RPMI7951 (cell line): ENCODE data around the gene RAET1L. TPM values are rescaled to one million over a fixed set of nuclear protein-coding genes. Genes with fewer than 3 reads are reported as not detected.
"Not testable (repeated sequence)": the region's sequence is repeated elsewhere in the genome, so short reads cannot be mapped to it uniquely, and the experiment has no call there.

ENCODE experiments used
- DNase-seq: peaks from one replicate; pipeline ENCODE4 v3.0.0-alpha.2; 2012; ENCODE audit warnings: low read depth
- total RNA-seq: library from RNA; depleted of rRNA; stranded (reverse); fragments of >200 nt; shearing (Covaris generic); gene quantifications from 2 replicates; pipeline ENCODE4 v1.2.3, GENCODE V29; 2014; rRNA removed

RAET1L gene, protein sequence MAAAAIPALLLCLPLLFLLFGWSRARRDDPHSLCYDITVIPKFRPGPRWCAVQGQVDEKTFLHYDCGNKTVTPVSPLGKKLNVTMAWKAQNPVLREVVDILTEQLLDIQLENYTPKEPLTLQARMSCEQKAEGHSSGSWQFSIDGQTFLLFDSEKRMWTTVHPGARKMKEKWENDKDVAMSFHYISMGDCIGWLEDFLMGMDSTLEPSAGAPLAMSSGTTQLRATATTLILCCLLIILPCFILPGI
- total RNA-seq = not detected in 2 replicates

DNA sequence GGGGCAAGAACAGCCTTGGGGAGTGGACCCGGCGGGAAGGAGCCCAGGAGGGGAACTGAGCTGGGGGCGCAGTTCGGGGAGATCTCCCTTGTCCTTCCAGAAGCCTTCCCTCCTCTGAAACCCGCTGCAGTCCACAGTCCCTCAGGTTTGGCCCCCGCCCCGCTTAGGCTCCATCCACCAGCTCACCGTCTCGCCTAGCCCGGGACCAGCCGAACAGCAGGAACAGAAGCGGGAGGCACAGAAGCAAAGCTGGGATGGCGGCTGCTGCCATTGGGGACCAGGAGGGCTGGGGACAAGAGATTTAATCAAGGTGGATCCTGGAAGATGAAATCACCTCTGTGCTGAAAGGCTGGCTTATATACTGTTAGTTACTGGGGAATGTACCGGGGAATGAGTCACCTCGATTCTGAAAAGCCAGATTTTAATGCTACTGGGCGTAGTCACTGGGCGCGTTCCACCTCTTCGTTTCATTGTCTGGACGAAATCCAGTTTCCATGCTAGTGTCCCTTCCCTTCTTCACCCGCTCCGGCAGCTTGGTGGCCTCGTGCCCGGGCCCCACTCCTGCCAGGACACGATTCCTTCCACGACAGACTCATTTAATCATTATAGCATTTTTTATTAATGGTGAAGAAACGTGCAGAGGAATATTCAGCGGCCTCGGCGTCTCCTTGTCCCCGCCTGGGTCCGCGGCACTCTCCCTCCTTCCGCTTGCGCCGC is at the start of gene RAET1L:
RAET1L (minus strand) TSS at position 332 of the 717 bp plus-strand sequence; CDS start at position 271, 61 bp downstream.
- DNase-seq = peak; percentile 66

DNA sequence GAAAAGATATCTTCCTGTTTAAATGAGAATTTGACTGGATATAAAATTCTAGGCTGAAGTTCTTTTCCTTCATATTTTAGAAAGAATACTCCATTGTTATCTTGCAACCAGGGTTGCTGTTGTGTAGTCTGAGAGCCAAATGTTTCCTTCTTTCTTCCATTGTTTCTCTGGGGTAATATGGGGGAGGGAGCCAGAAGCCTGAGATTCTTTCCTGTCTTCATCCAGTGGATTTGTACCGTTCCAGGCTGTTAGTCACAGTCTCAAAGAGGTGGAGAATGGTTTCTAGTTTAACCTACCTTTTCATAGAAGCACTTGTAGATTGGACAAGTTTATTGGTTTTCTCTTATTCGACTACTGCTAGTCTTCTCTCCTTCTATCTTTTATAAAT is 49.7 kb upstream of the RAET1L start:
- no peak for DNase-seq

DNA sequence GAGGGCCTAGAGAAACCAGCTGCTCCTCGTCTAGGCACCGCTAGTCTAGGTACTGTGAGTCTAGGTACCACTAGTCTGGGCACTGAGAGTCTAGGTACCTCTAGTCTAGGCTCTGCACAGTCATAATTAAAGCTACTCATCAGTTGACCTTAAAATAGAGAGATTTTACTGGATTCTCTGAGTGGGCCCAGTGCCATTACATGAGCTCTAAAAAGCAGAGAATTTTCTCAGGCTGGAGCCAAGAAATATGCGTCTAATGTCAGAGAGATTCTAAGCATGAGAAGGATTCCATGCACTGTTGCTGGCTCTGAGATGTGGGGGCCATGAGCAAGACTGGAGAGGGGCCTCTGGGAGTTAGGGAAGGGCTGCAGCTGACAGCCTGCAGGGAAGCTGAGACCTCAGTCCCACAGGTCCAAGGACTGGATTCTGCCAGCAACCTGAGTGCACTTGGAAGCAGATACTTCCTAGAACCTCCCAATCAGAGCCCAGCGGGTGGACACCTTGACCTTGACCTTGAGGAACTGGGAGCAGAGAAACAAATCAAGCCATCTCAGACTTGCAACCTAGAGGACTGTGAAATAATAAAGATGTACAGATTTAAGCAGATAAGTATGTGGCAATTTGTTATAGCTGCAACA is 49.2 kb upstream of the RAET1L start:
- DNase-seq = not testable (repeated sequence)

DNA sequence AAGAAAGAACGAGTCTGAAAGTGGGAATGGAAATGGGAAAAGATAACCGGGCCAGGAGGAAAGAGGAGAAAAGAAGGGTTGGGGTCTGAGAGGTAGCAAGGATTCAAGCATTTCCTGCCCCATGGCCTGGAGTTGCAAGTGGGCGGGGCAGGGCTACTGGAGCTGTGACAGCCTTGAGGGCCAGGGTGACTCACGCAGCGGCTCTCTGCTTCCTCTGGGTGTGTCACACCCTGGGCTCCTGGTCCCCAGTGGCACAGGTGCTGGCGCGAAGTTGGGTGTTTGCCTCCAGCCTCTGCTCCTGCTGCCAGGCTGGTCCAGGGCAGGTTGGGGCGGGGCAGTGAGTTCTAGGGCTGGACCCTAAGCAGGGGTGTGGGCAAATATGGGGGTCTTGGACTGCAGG is 46.9 kb upstream of the RAET1L start:
- DNase-seq = peak; percentile 77

DNA sequence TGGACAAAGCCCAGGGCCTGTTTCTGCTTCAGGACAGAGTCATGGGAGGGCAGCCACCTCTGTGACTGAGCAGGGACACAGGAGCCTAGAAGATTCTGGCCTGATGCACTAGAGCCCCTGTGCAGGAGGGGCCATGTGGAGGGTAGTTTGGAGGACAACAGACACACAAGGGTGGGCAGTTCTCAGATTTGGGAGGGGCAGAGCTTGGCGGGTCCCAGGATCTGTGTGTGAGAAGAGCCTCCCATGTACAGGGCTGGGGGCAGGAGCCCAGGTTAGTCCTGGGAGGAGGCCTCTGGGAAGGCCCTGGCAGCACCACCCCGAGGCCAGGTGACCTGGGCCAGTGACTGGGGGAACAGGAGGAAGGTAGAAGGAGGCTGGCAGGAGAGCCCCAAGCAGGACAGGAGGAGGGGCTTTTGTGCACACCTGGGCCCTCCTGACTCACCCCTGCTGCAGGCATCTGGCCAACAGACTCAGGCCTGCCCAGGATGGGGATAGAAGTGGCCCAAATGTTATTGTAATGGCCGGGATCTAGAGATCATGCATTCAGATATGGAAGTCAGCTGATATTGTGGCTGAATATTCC is 45.0 kb upstream of the RAET1L start:
- DNase-seq = no peak

DNA sequence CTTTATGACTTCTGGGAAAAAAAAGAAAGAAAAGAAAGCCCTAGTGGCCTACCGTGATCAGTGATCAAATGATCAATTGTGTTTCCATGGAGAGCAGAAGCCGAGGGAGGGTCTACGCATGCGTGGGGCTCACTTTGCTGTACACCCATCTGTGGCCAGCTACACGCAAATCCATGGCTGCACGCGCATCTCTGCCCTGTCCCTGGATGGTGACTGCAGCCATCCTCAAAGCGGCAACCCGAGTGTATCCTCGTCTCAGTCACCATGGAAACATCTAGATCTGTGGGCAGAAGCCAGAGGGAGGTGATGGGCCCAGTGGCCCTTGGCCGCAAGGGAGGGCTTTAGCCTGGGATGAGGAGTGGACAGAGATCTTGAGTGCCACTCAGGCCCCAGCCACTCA is 44.4 kb upstream of the RAET1L start:
- no peak for DNase-seq

DNA sequence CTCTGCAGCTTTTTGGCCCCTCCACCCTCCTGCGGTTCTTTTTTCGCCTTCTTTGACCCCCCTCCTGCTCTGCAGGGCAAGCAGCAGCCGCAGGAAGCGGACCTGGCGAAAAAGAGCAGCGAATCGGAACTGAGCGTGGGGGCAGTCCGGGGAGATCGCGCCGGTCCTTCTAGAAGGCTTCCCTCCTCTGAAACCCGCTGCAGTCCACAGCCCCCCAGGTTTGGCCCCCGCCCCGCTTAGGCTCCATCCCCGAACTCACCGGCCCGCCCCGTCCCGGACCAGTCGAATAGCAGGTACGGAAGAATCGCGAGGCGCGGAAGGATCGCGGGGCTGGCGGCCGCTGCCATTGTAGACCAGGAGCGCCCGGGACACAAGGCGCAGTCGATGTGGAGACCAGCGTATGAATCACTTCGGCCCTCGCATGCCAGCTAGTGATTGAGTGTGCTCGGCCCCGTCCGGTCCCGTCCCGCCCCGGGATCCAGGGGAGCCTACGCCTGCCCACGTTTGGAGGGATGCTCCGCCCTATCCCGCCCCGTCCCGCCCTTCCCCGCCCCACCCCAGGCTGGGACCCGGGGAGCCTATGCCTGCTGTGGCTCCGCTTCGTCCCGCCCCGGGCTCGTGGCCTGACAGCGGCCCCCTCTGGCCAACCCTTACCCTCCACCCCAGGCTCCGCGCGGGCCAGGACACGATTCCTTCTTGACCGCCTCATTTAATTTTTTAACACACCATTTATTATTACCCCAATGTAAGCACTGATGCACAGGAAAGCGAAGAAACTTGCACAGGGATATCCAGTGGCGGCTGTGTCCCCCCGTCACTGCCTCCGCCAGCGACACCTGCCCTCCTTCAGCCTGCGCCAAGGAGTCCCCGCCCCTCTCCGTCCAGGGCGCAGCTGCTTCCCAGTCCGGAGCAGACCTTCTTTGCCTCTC is 43.7 kb upstream of the RAET1L start, which contains the start of gene ULBP3:
ULBP3 (minus strand) TSS at position 402 of the 929 bp plus-strand sequence; CDS start at position 347, 55 bp downstream.
- DNase-seq = peak; percentile 97

DNA sequence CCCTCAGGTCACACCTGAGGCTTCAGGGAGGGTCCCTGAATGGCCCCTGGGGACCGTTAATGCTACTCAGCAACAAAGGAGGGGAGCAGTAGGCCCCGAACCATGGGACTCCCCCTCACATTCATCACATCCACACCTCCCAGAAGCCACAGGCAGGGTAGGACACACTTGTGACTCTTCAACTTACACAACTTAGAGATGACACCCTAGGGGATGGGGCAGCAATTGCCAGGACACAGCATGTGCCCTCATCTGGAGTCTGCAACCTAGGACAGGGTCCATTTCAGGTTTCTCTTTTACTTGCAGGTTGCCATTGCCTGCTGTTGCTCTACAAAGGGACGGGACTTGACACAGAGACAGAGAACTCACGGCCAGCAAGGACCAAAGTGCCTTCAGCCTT is 42.8 kb upstream of the RAET1L start:
- no peak for DNase-seq

DNA sequence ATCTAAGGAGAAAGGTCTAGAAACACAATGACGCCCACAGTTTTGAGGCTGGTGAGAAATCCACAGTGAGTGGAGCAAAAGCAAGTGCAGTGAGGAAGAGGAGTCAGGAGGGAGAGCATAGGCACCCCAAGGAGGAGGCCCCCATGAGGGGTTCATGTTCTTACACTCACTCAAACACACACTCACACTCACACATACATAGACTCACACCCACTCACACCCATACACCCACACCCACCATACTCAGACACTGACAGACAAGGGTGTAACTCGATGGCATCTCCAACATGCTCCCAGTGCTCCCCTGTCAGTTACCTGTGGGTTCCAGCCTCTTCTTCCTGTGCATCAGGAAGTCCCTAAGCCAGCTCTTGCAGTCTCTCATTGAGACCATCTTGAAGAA is 39.8 kb upstream of the RAET1L start:
- DNase-seq = no peak

DNA sequence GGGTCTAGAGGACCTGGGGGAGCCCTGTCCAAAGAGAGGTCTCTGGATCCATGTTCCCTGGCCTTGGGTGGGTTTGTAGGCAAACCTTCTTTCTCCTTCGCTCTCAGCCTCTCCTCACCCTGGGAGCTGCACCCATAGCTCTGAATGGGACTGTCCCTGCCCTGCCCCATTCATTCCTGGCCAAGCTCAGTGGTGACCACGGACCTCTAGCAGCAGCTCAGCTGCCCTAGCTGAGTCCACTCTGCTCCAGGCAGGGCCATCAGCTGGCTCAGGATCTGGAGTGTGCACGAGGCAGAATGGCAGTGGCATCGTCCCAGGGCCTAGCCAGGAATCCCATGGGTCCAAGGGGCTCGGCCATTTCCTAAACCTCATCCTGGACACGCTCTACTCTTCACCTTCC is 38.3 kb upstream of the RAET1L start:
- DNase-seq = no peak

DNA sequence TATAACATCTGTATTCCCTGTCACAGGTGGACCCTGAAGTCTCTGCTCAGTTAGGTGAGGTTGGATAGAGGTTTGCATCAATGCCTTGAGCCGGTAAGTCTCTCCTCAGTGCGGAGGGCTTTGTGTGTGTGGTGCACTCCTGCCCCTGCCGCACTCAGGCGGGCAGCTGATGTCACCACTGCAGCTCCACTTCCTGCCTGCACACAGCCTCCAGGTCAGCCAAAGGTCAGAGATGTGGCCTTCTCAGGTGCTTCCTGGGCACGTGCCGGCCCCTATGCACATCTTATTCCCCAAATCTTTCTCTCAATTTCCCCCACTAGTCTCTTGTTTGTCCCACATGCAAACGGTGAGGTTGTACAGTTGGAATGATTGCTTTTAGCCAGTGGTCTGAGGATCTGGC is 34.6 kb upstream of the RAET1L start:
- DNase-seq = not testable (repeated sequence)

DNA sequence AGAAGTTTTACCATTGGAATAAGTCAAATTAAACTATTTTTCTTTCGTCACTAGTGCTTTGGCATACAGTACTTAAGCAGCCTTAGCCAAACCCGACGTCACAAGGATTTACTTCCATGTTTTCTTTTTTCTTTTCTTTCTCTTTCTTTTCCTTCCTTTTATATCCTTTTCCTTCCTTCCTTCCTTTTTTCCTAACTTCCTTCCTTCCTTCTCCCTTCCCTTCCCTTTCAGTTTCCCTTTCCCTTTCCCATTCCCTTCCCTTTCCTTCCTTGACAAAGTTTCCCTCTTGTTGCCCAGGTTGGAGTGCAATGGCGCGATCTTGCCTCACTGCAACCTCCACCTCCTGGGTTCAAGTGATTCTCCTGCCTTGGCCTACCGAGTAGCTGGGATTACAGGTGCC is 33.7 kb upstream of the RAET1L start:
- no peak for DNase-seq

DNA sequence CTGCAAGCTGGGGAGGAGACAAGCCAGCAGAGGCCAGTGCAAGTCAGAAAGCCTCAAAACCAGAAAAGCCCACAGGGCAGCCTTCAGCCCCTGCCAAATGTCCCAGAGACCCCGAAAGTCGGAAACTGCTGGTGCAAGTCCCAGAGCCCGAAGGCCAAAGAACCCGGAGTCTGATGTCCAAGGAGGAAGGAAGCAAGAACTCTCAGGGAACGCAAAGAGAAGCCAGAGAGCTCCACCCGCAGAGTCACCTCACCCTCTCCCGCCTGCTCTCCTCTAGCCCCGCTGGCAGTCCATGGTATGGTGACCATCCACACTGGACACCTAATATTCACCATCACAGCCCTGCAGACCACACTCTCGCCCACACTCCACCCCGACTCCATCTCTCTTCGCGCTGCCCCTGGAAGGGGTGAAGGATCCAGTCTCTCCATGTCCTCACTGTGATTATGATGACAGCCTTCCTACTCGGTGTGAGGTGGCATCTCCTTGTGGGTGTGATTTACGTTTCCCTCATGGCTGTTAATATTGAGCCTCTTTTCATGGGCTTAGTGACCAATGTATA is 33.0 kb upstream of the RAET1L start:
- DNase-seq = no peak

DNA sequence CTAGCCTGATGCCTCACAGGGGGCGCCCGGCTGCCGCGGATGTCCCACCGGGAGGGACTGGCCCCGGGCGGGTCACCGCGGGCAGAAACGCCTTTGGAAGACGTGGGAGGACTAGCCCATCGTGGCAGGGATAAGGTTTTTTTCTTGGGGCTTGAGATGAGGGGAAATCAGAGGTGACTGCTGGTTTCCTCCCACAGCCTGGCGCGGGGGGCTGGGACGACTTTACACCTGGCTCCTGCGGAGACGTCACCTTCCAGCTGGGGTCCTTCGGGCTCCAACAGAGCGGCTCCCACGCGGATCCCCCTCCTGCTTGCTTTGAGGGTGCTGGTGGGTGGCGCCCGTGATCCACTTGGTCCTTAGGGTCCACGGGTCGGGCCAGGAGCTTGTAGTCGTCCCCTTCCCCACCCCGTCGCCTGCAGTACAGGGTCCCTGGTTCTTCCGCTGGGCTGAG is 32.2 kb upstream of the RAET1L start:
- DNase-seq = no peak

DNA sequence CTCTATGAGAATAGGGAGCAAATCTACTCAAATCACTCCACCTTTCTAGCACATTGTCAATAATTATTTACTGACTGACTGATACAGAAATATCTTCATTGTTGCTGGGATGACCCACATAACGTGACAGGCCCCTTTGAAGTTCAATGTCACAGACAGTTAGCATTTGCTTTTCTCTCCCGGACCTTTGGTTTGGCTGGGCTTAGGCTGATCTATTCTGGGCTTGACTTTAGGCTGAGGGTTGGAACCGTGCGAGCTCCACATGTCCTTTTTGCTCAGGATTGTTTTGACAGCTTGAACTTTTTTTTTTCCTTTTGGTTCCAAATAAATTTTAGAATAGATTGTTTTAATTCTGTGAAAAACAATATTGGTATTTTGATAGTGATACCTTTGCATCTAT is 31.6 kb upstream of the RAET1L start:
- no peak for DNase-seq

DNA sequence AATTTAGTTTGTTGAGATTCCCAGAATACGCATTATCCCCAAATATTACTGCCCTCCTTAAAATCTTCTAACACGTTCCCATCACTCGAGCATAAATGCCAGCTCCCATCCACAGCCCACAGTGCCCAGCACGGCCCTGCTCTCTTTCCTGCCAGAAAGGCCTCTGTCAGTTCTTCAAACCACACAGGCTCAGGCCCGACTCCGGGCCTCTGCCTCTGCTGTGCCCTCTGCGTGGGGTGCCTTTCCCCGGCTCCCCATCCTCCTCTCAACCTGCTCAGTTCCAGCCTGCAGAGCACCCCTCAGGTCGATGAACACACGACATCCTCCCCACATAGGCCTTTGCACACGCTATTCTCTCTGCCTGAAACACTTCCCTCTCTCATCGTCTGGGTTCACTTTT is 30.8 kb upstream of the RAET1L start:
- DNase-seq = no peak

DNA sequence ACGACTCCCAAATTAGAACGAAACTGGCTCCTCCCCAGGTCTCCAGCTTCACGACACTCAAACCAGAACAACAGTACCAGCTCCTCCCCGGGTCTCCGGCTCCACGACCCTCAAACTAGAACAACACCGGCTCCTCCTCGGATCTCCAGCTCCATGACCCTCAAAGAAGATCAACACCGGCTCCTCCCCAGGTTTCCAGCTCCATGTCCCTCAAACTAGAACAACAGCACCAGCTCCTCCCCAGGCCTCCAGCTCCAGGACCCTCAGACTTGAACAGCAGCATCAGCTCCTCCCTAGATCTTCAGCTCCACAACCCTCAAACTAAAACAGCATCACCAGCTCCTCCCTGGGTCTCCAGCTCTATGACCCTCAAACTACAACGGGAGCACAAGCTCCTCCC is 29.8 kb upstream of the RAET1L start:
- no peak for DNase-seq

DNA sequence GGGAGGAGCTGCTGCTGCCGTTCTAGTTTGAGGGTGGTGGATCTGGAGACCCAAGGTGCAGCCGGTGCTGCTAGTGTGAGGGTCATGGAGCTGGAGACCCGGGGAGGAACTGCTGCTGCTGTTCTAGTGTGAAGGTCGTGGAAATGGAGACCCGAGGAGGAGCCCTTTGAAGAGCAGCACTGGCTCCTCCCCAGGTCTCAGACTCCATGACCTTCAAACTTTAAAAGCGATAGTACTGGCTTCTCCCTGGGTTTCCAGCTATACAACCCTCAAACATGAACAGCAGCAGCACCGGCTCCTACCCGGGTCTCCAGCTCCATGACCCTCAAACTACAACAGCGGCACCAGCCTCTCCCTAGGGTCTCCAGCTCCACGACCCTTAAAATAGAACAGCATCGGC is 28.1 kb upstream of the RAET1L start:
- no peak for DNase-seq

DNA sequence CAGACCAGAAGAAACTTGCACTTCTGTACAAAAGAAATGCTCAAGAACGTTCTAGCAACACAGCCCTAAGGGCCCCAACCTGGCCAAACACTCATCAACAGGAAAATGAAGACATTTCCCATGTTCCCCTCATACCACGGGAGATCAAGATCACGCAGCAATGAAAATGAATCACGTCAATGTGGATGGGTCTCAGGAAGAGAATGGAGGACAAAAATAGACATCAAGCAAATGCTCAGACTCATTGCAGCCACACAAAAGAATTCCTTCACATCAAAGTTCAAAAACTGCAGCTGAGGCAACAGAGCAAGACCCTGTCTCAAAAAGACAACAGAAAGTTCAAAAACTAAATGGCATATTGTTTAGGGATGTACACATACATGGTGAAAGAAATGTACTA is 25.5 kb upstream of the RAET1L start:
- DNase-seq = no peak

DNA sequence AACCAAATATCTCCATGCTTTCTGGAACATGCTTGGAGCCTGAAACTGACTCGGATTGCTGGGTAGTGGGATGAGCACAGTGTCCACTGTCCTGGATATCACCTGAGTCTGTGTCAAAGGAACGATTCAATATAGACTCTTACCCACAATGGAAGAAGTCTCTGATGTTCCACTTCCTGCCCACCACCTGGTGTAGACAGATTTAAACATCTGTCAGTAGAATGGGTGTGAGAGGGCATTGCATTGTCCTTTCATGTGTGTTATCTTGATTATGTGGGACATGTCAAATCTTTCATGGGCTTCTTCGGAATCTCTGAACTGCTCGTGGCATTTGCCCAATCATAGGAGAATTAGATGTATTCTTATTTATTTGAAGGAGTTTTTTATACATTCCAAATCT is 22.8 kb upstream of the RAET1L start:
- no peak for DNase-seq

DNA sequence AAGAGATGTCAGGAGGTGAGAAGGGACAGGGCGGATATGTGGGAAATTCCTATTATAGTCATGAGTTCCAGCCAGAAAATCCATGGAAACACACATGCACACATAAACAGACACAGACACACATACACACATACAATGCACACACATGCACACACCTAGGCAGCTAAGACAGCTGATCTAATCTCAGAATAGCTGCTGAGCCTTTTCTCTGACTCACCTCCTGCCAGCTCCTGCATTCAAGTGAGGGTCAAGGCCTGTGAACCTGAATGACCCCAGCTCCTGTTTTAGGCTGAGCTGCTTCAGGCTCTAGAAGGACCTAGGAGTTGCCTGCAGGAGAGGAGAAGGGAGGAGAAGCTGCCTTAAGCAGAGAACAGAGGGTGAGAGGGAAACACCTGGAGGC is 21.6 kb upstream of the RAET1L start:
- no peak for DNase-seq
